HepG2 (cell line): ENCODE results near the gene MCU. TPM values are rescaled to one million over a fixed set of nuclear protein-coding genes. Genes with fewer than 3 reads are reported as not detected.

Experiments used
- ATAC-seq: fragments of 200-7000 bp; cut with Tn5 transposase; 3 replicates; pipeline ENCODE4 v1.9.1; 2020; ENCODE audit warnings: mild to moderate bottlenecking, moderate library complexity
- BruUV-seq: library from RNA; stranded (reverse); fragments of 400-500 nt; replicated peaks from 2 replicates; lab custom pipeline; 2021; lab: Mats Ljungman, UMichigan
- CTCF ChIA-PET: fragments of 300-600 bp; formaldehyde crosslinking; extraction: SDS; loops from one replicate; lab custom pipeline; 2021; ENCODE audit warnings: low total read pairs, inconsistent platforms, low intra/inter-chr PET ratio; lab: Yijun Ruan, JAX
- POLR2A ChIA-PET: fragments of 350-600 bp; sonication (Branson Sonifier 250); formaldehyde crosslinking; loops from one replicate; lab custom pipeline; 2020; ENCODE audit warnings: antibody characterized with exemption, inconsistent platforms; lab: Yijun Ruan, JAX
- DNase-seq: peaks from one replicate; pipeline ENCODE4 v3.0.0-alpha.2; 2015; ENCODE audit warnings: low spot score
- FAIRE-seq: peaks from 3 replicates; lab custom pipeline; 2011; peaks lifted over from hg19 to GRCh38; lab: Jason Lieb, UNC
- H2AFZ ChIP-seq: one replicate; pipeline ENCODE4 v1.6.1; 2011; ENCODE audit warnings: low read length, inconsistent platforms
- H3K27ac ChIP-seq: fragments of 300-600 bp; 3 replicates; pipeline ENCODE4 v1.8.0; 2011; ENCODE audit warnings: mixed run types, mild to moderate bottlenecking, mixed read lengths, low read length, inconsistent platforms; ENCODE audit not compliant: insufficient read depth; ENCODE audit errors: extremely low read length
- H3K27me3 ChIP-seq, 2 experiments: fragments of 200-600 bp in 1 of 2; 2 replicates in 1 of 2; 3 replicates in 1 of 2; pipeline versions ENCODE4 v1.6.0 to v1.8.0; 2011; ENCODE audit warnings: low read length in 2 of 2, mild to moderate bottlenecking in 2 of 2, moderate library complexity in 2 of 2, inconsistent platforms in 1 of 2; ENCODE audit not compliant: insufficient read depth in 2 of 2, control insufficient read depth in 1 of 2
- H3K36me3 ChIP-seq, 2 experiments: fragments of 200-600 bp in 1 of 2; replicated peaks in 1 of 2; 2 replicates in 1 of 2; 3 replicates in 1 of 2; pipeline versions ENCODE4 v1.5.1 to v1.8.0; 2011; ENCODE audit warnings: low read length in 2 of 2, inconsistent platforms in 1 of 2; ENCODE audit not compliant: insufficient read depth in 2 of 2, control insufficient read depth in 1 of 2
- H3K4me1 ChIP-seq: 2 replicates; pipeline ENCODE4 v1.5.1; 2012; ENCODE audit warnings: low read length, inconsistent platforms; ENCODE audit not compliant: insufficient read depth
- H3K4me2 ChIP-seq: 2 replicates; pipeline ENCODE4 v1.6.0; 2011; ENCODE audit warnings: low read depth, low read length, inconsistent platforms
- H3K4me3 ChIP-seq, 3 experiments: fragments of 200-600 bp in 1 of 3; sonication (generic), shearing (Covaris generic) in 1 of 3; replicated peaks in 1 of 3; 2 replicates each; pipeline ENCODE4 v1.5.1; 2011 to 2016; ENCODE audit warnings: low read length in 3 of 3, inconsistent platforms in 2 of 3, low read depth in 2 of 3, mild to moderate bottlenecking in 2 of 3, control low read depth in 1 of 3, mixed read lengths in 1 of 3; ENCODE audit not compliant: insufficient read depth in 1 of 3
- H3K79me2 ChIP-seq: one replicate; pipeline ENCODE4 v1.6.1; 2011; ENCODE audit warnings: low read length, inconsistent platforms; ENCODE audit not compliant: insufficient read depth
- H3K9ac ChIP-seq: 2 replicates; pipeline ENCODE4 v1.6.0; 2011; ENCODE audit warnings: mild to moderate bottlenecking, low read depth, low read length, inconsistent platforms; ENCODE audit not compliant: insufficient read depth
- H3K9me3 ChIP-seq: 2 replicates; pipeline ENCODE4 v1.5.1; 2012; ENCODE audit warnings: mild to moderate bottlenecking, low read length
- H4K20me1 ChIP-seq: 2 replicates; pipeline ENCODE4 v1.6.0; 2011; ENCODE audit warnings: inconsistent platforms, mild to moderate bottlenecking, low read length, moderate library complexity; ENCODE audit not compliant: insufficient read depth
- BATF2 ChIP-seq: sonication (generic); formaldehyde crosslinking; IDR thresholded peaks from 2 replicates; pipeline ENCODE4 v1.8.0; 2022; ENCODE audit warnings: mild to moderate bottlenecking, missing genetic modification reagents, moderate library complexity
- ZBTB40 ChIP-seq, 2 experiments: fragments of 450-650 bp in 1 of 2; sonication (generic) in 1 of 2; formaldehyde crosslinking in 1 of 2; IDR thresholded peaks; 2 replicates each; pipeline versions ENCODE4 v1.6.1 to v1.8.0; 2016 to 2022; ENCODE audit warnings: antibody characterized with exemption in 1 of 2, mild to moderate bottlenecking in 1 of 2, missing genetic modification reagents in 1 of 2
- ZNF296 ChIP-seq: sonication (generic); formaldehyde crosslinking; conservative IDR thresholded peaks from 2 replicates; pipeline ENCODE4 v1.5.0; 2020; ENCODE audit warnings: mild to moderate bottlenecking, missing genetic modification reagents
- in situ Hi-C: cut with HindIII; loops from 2 replicates; pipeline ENCODE4 v1.10.0; 2017; ENCODE audit warnings: low pct_unique_long_range_greater_than_20kb; ENCODE audit not compliant: extremely low pct_ligation_motif_present
- intact Hi-C: fragments of 100-400 bp; cut with micrococcal nuclease; formaldehyde crosslinking; loops from one replicate; pipeline ENCODE4 v1.10.0; 2022; ENCODE audit not compliant: unreplicated experiment
- polyA plus RNA-seq, 8 experiments: library from polyadenylated mRNA; depleted of rRNA in 3 of 8; stranded (reverse) in 7 of 8; unstranded in 1 of 8; fragments of >200 nt; fragmentation: Illumina TruSeq in 4 of 8; extraction: Trizol in 4 of 8; gene quantifications; 2 replicates each; pipeline versions ENCODE4 v1.2.1 to v1.2.3, GENCODE V29; 2011 to 2016; ENCODE audit warnings: low read depth in 4 of 8, missing spikeins in 1 of 8, mixed read lengths in 1 of 8; ENCODE audit not compliant: insufficient read depth in 1 of 8
- total RNA-seq, 5 experiments: library from RNA; depleted of rRNA; stranded (reverse); fragments of >200 nt; fragmentation: Illumina TruSeq; extraction: Trizol; gene quantifications; 2 replicates each; pipeline ENCODE4 v1.2.3, GENCODE V29; 2016; ENCODE audit warnings: low read depth in 1 of 5

The MCU gene
- total and polyA plus RNA-seq, 2 of the 13 experiments (the other 11 are each of a cell fraction or from before 2014, with no cell fraction given), result 25.9 to 64.5 TPM

DNA sequence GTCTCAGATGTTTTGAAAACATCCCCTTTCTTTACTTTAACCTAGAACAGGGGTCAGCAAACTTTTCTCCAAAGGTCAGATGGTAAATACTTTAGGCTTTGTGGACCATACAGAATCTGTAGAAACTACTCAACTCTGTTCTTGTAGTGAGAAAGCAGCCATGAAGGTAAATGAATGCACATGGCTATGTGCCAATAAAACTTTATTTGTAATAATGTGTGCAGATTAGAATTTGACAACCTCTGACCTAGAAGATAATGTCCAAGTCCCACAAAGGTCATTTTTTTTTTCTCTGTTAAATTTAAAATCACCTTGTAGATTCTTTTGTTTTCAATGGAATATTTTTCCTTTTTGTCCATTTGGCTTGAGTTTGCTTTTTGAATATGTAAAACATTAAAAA is 218.8 kb downstream of the MCU start:
- H3K36me3 ChIP-seq, result no peaks in the 10 kb centered on the region
- peaks cover 18% of the 10 kb centered on the region for H3K4me1 ChIP-seq
- no peaks in the 10 kb centered on the region for H4K20me1 ChIP-seq
- DNase-seq (no peak), FAIRE-seq (no peak), ATAC-seq (no peak)
- intact Hi-C loops (no loop called here), in situ Hi-C loops (no loop called here)
- H2AFZ ChIP-seq, result no peak overlapping the region
- no peaks in the 10 kb centered on the region for H3K9me3 ChIP-seq
- TF ChIP-seq ZNF296 (CRISPR knock-in tag), result no peak
- TF ChIP-seq BATF2 (CRISPR knock-in tag), result no peak
- peak; percentile 30; the same call in 1 of the 2 replicates for TF ChIP-seq ZBTB40 (IDR thresholded peaks at IDR 0.05)
- no peak; the same call in 1 of the 2 replicates for TF ChIP-seq ZBTB40 (CRISPR knock-in tag; IDR thresholded peaks at IDR 0.05)
- no peak overlapping the region for H3K9ac ChIP-seq
- H3K4me3 ChIP-seq, result no peak overlapping the region
- H3K79me2 ChIP-seq, result no peaks in the 10 kb centered on the region
- POLR2A ChIA-PET, result no interaction called here
- BruUV-seq, result no TSS peak
- H3K27me3 ChIP-seq, result no peaks in the 10 kb centered on the region
- no peak overlapping the region for H3K4me2 ChIP-seq
- CTCF ChIA-PET, result no interaction called here
- H3K27ac ChIP-seq, result no peak overlapping the region
